ENCODE results near the gene MS4A10. TPM values are rescaled to one million over a fixed set of nuclear protein-coding genes. Genes with fewer than 3 reads are reported as not detected.

The MS4A10 gene
- polyA plus RNA-seq, 1 donor from 2014 or later, result not detected

DNA sequence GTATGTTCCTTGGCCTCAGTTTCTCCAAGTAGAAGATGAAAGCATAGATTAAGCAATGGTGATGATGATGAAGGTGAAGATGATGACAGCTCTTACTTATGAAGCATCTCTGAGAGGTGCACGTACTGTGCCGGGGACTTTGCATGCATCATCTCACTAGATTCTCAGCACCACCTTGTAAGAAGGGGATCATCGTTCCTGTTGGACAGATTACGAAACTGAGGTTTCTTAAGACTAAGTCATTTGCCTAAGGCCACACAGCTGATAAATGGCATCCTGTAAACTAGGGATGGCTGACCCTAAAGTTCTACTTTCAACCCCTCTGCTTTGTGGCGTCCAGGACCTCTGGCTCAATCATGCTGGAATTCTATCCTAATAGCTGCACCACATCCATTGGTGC, 19.8 kb upstream of the MS4A10 start:
- H3K9me2 ChIP-seq (ENCODE audit: insufficient read depth, low read length), result no peaks in the 10 kb centered on the region
- H3K27me3 ChIP-seq (ENCODE audit: insufficient read depth, low read depth, low read length), result no peaks in the 10 kb centered on the region
- H3F3A ChIP-seq (ENCODE audit: insufficient read depth, low read length, poor library complexity, severe bottlenecking), result no peaks in the 10 kb centered on the region
- TF ChIP-seq, protein P1, sequence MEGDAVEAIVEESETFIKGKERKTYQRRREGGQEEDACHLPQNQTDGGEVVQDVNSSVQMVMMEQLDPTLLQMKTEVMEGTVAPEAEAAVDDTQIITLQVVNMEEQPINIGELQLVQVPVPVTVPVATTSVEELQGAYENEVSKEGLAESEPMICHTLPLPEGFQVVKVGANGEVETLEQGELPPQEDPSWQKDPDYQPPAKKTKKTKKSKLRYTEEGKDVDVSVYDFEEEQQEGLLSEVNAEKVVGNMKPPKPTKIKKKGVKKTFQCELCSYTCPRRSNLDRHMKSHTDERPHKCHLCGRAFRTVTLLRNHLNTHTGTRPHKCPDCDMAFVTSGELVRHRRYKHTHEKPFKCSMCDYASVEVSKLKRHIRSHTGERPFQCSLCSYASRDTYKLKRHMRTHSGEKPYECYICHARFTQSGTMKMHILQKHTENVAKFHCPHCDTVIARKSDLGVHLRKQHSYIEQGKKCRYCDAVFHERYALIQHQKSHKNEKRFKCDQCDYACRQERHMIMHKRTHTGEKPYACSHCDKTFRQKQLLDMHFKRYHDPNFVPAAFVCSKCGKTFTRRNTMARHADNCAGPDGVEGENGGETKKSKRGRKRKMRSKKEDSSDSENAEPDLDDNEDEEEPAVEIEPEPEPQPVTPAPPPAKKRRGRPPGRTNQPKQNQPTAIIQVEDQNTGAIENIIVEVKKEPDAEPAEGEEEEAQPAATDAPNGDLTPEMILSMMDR (IDR thresholded peaks at IDR 0.05; ENCODE audit: poor library complexity, severe bottlenecking), result no peak
- no peak for TF ChIP-seq MXI1 (conservative IDR thresholded peaks at IDR 0.05; ENCODE audit: poor library complexity, severe bottlenecking)
- TF ChIP-seq POLR2AphosphoS5 (IDR thresholded peaks at IDR 0.05), result no peak
- TF ChIP-seq EZH2 (IDR thresholded peaks at IDR 0.05; ENCODE audit: borderline replicate concordance, insufficient read depth, low read length, poor library complexity, severe bottlenecking), result no peak
- TF ChIP-seq, protein P2, sequence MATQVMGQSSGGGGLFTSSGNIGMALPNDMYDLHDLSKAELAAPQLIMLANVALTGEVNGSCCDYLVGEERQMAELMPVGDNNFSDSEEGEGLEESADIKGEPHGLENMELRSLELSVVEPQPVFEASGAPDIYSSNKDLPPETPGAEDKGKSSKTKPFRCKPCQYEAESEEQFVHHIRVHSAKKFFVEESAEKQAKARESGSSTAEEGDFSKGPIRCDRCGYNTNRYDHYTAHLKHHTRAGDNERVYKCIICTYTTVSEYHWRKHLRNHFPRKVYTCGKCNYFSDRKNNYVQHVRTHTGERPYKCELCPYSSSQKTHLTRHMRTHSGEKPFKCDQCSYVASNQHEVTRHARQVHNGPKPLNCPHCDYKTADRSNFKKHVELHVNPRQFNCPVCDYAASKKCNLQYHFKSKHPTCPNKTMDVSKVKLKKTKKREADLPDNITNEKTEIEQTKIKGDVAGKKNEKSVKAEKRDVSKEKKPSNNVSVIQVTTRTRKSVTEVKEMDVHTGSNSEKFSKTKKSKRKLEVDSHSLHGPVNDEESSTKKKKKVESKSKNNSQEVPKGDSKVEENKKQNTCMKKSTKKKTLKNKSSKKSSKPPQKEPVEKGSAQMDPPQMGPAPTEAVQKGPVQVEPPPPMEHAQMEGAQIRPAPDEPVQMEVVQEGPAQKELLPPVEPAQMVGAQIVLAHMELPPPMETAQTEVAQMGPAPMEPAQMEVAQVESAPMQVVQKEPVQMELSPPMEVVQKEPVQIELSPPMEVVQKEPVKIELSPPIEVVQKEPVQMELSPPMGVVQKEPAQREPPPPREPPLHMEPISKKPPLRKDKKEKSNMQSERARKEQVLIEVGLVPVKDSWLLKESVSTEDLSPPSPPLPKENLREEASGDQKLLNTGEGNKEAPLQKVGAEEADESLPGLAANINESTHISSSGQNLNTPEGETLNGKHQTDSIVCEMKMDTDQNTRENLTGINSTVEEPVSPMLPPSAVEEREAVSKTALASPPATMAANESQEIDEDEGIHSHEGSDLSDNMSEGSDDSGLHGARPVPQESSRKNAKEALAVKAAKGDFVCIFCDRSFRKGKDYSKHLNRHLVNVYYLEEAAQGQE (IDR thresholded peaks at IDR 0.05; ENCODE audit: borderline replicate concordance), result no peak
- no peak for TF ChIP-seq TAF1 (IDR thresholded peaks at IDR 0.05; ENCODE audit: low read depth)
- no peak for TF ChIP-seq RAD21 (conservative IDR thresholded peaks at IDR 0.05)
- no peak for TF ChIP-seq EP300 (conservative IDR thresholded peaks at IDR 0.05; ENCODE audit: poor library complexity, severe bottlenecking)
- no peak for TF ChIP-seq SMC3 (conservative IDR thresholded peaks at IDR 0.05; ENCODE audit: poor library complexity)
- H3K4me3 ChIP-seq (ENCODE audit: low read length), result no peak overlapping the region
- H3K79me2 ChIP-seq (replicated peaks; ENCODE audit: insufficient read depth, low read length), result no peaks in the 10 kb centered on the region
- H3K27ac ChIP-seq (ENCODE audit: low read length), result no peak overlapping the region
- no peak overlapping the region for H2AFZ ChIP-seq (ENCODE audit: low read depth, low read length)
- H3K9me3 ChIP-seq (ENCODE audit: low read length), result no peaks in the 10 kb centered on the region
- no peaks in the 10 kb centered on the region for H3K36me3 ChIP-seq (ENCODE audit: insufficient read depth, low read length)
- no peak overlapping the region for H3K9ac ChIP-seq (ENCODE audit: low read length)
- no peak overlapping the region for H3K4me2 ChIP-seq (ENCODE audit: low read length)
- H4K20me1 ChIP-seq (ENCODE audit: insufficient read depth), result no peaks in the 10 kb centered on the region

DNA sequence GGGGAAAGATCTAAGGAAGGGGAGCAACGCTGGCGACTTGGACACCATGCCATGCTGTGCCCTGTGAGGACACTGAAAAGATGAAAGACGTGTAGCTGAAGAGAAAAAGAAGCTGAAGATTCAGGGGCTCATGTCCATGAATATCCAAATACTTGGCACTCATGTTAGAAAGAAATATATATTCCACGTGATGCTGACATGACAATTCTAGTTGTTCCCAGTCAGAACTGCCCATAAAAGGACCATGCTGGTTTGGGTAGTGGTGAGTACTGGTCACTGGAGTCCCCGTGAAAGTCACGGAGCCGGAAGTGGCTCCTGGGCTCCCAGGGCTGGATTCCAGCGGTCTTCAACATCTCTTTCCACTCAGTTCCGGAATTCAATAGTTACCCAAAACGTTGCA, 18.6 kb upstream of the MS4A10 start:
- Histone ChIP-seq H3K4me2 (ENCODE audit: low read length) (no peak overlapping the region), H3K4me3 (ENCODE audit: low read length) (no peak overlapping the region), H3K36me3 (ENCODE audit: insufficient read depth, low read length) (no peaks in the 10 kb centered on the region), H3K79me2 (replicated peaks; ENCODE audit: insufficient read depth, low read length) (no peaks in the 10 kb centered on the region), H3K9ac (ENCODE audit: low read length) (no peak overlapping the region), H3K9me2 (ENCODE audit: insufficient read depth, low read length) (no peaks in the 10 kb centered on the region), H3K9me3 (ENCODE audit: low read length) (no peaks in the 10 kb centered on the region), H3K27ac (ENCODE audit: low read length) (no peak overlapping the region), H3F3A (ENCODE audit: insufficient read depth, low read length, poor library complexity, severe bottlenecking) (no peaks in the 10 kb centered on the region), H2AFZ (ENCODE audit: low read depth, low read length) (no peak overlapping the region), H4K20me1 (ENCODE audit: insufficient read depth) (no peaks in the 10 kb centered on the region), H3K27me3 (ENCODE audit: insufficient read depth, low read depth, low read length) (no peaks in the 10 kb centered on the region)
- TF ChIP-seq, protein P1 (IDR thresholded peaks at IDR 0.05; ENCODE audit: poor library complexity, severe bottlenecking), result no peak
- no peak for TF ChIP-seq TAF1 (IDR thresholded peaks at IDR 0.05; ENCODE audit: low read depth)

All from neural cell (in vitro differentiated cells).